Thymus (tissue), 11 donors: ENCODE results near the gene RAD23B. TPM values are rescaled to one million over a fixed set of nuclear protein-coding genes. Genes with fewer than 3 reads are reported as not detected.

Experiments used
- DNase-seq, 9 donors: peaks; one replicate each; pipeline ENCODE4 v3.0.0-alpha.2; 2013; ENCODE audit warnings: low spot score in 9 of 9, low read depth in 6 of 9, missing footprints in 1 of 9
- H3K27ac ChIP-seq, 2 donors: one replicate each; pipeline ENCODE4 v1.5.1; 2013; ENCODE audit warnings: control low read depth in 1 of 2, low read depth in 1 of 2, low read length in 1 of 2, mild to moderate bottlenecking in 1 of 2, moderate library complexity in 1 of 2
- H3K27me3 ChIP-seq, 2 donors: one replicate each; pipeline ENCODE4 v1.5.1; 2013; ENCODE audit warnings: low read length in 1 of 2; ENCODE audit not compliant: control insufficient read depth in 2 of 2, insufficient read depth in 1 of 2
- H3K36me3 ChIP-seq, 2 donors: one replicate each; pipeline ENCODE4 v1.5.1; 2013; ENCODE audit warnings: low read length in 1 of 2, mild to moderate bottlenecking in 1 of 2, moderate library complexity in 1 of 2; ENCODE audit not compliant: control insufficient read depth in 2 of 2, insufficient read depth in 2 of 2
- H3K4me1 ChIP-seq, 2 donors: one replicate each; pipeline ENCODE4 v1.5.1; 2013; ENCODE audit warnings: low read length in 2 of 2; ENCODE audit not compliant: control insufficient read depth in 2 of 2, insufficient read depth in 2 of 2
- H3K4me3 ChIP-seq, 2 donors: one replicate each; pipeline ENCODE4 v1.5.1; 2013; ENCODE audit warnings: low read length in 2 of 2, control low read depth in 1 of 2, mild to moderate bottlenecking in 1 of 2
- H3K9me3 ChIP-seq, 2 donors: one replicate each; pipeline ENCODE4 v1.5.1; 2013; ENCODE audit warnings: low read length in 1 of 2, mild to moderate bottlenecking in 1 of 2; ENCODE audit not compliant: control insufficient read depth in 2 of 2, insufficient read depth in 1 of 2
- WGBS: extraction: QIAGEN DNeasy Blood & Tissue Kit; methylation state at CpG from one replicate; pipeline ENCODE4 v1.1.7; 2013; 5-methylcytosine and 5-hydroxymethylcytosine counted together
- polyA plus RNA-seq: library from polyadenylated mRNA; stranded (reverse); fragments of 200-250 nt; gene quantifications from one replicate; pipeline ENCODE4 v1.2.3, GENCODE V29; 2013
- total RNA-seq: library from RNA; stranded (reverse); fragments of 120-200 nt; gene quantifications from one replicate; pipeline ENCODE4 v1.2.4, GENCODE V29; 2013
- donor health status: healthy.

Gene RAD23B
- total and polyA plus RNA-seq, 2 donors = 40.7 to 51.4 TPM

- H3K4me3 ChIP-seq = no peak overlapping the region
- DNase-seq = no peak
- H3K4me1 ChIP-seq = no peaks in the 10 kb centered on the region
- no peak overlapping the region for H3K27ac ChIP-seq
- H3K9me3 ChIP-seq = no peaks in the 10 kb centered on the region
- H3K36me3 ChIP-seq = no peaks in the 10 kb centered on the region
- WGBS = 46% methylated on average over 1 of the region's 1 CpG
- H3K27me3 ChIP-seq = peaks cover 0 to 2% of the 10 kb centered on the region in 2 donors
These were observed 9.0 kb upstream of the RAD23B start for GRCh38 chr9:107274096-107274495.

- DNase-seq = no peak
- Histone ChIP-seq H3K4me1 (no peaks in the 10 kb centered on the region), H3K9me3 (no peaks in the 10 kb centered on the region), H3K36me3 (no peaks in the 10 kb centered on the region), H3K27ac (no peak overlapping the region), H3K4me3 (no peak overlapping the region), H3K27me3 (peaks cover 0 to 2% of the 10 kb centered on the region in 2 donors)
- WGBS = 87% methylated on average over 4 of the region's 4 CpGs
These were observed 8.1 kb upstream of the RAD23B start for GRCh38 chr9:107274953-107275422.

GRCh38 chr9:107275530-107275929 is 7.5 kb upstream of the RAD23B start:
- no peak for DNase-seq
- Histone ChIP-seq H3K27ac (no peak overlapping the region), H3K36me3 (no peaks in the 10 kb centered on the region), H3K9me3 (no peaks in the 10 kb centered on the region), H3K4me3 (no peak overlapping the region), H3K4me1 (no peaks in the 10 kb centered on the region), H3K27me3 (peaks cover 0 to 1% of the 10 kb centered on the region in 2 donors)
- 96% methylated on average over 2 of the region's 2 CpGs for WGBS

- Histone ChIP-seq H3K27me3 (no peaks in the 10 kb centered on the region), H3K27ac (no peak overlapping the region), H3K36me3 (no peaks in the 10 kb centered on the region), H3K9me3 (no peaks in the 10 kb centered on the region), H3K4me3 (no peak overlapping the region), H3K4me1 (peaks cover 0 to 1% of the 10 kb centered on the region in 2 donors)
- 93% methylated on average over 5 of the region's 5 CpGs for WGBS
- DNase-seq = no peak
These were observed 5.9 kb upstream of the RAD23B start for GRCh38 chr9:107276966-107277710.

- Histone ChIP-seq H3K27me3 (no peaks in the 10 kb centered on the region), H3K36me3 (no peaks in the 10 kb centered on the region), H3K9me3 (no peaks in the 10 kb centered on the region), H3K4me3 (no peak overlapping the region), H3K4me1 (peaks cover 0 to 5% of the 10 kb centered on the region in 2 donors), H3K27ac (no peak overlapping the region)
- DNase-seq = no peak
- WGBS = 96% methylated on average over 5 of the region's 5 CpGs
These were observed 5.3 kb upstream of the RAD23B start for GRCh38 chr9:107277801-107278200.

GRCh38 chr9:107279086-107279485 is 4.0 kb upstream of the RAD23B start:
- no peak overlapping the region for H3K4me3 ChIP-seq

GRCh38 chr9:107280543-107280942 is 2.5 kb upstream of the RAD23B start:
- H3K4me1 ChIP-seq = peaks cover 3 to 5% of the 10 kb centered on the region in 2 donors
- H3K27me3 ChIP-seq = no peaks in the 10 kb centered on the region
- 95% methylated on average over 3 of the region's 3 CpGs for WGBS
- no peaks in the 10 kb centered on the region for H3K9me3 ChIP-seq
- H3K36me3 ChIP-seq = no peaks in the 10 kb centered on the region
- no peak overlapping the region for H3K27ac ChIP-seq
- H3K4me3 ChIP-seq = no peak overlapping the region
- DNase-seq = no peak

More at GRCh38 chr9:107279086-107279485, 4.0 kb upstream of the RAD23B start:
- H3K27ac ChIP-seq = no peak overlapping the region
- no peaks in the 10 kb centered on the region for H3K36me3 ChIP-seq
- no peak for DNase-seq
- H3K27me3 ChIP-seq = no peaks in the 10 kb centered on the region
- peaks cover 0 to 5% of the 10 kb centered on the region in 2 donors for H3K4me1 ChIP-seq
- 99% methylated on average over 7 of the region's 7 CpGs for WGBS
- no peaks in the 10 kb centered on the region for H3K9me3 ChIP-seq

GRCh38 chr9:107281184-107281583 is 1.9 kb upstream of the RAD23B start:
- WGBS = 36% methylated on average over 1 of the region's 1 CpG
- H3K9me3 ChIP-seq = no peaks in the 10 kb centered on the region
- no peaks in the 10 kb centered on the region for H3K36me3 ChIP-seq
- H3K27ac ChIP-seq = no peak overlapping the region
- DNase-seq = no peak
- H3K4me3 ChIP-seq = no peak overlapping the region
- peaks cover 3 to 7% of the 10 kb centered on the region in 2 donors for H3K4me1 ChIP-seq
- no peaks in the 10 kb centered on the region for H3K27me3 ChIP-seq

- peak overlapping the region; percentile 47 to 63 for H3K27ac ChIP-seq
- no peaks in the 10 kb centered on the region for H3K27me3 ChIP-seq
- no peaks in the 10 kb centered on the region for H3K9me3 ChIP-seq
- DNase-seq = peak in 1 of 9 donors; percentile 9
- peak overlapping the region; percentile 80 to 98 for H3K4me3 ChIP-seq
- 31% methylated on average over 13 of the region's 13 CpGs for WGBS
- H3K36me3 ChIP-seq = no peaks in the 10 kb centered on the region
- peaks cover 3 to 8% of the 10 kb centered on the region in 2 donors for H3K4me1 ChIP-seq
These were observed 984 bp upstream of the RAD23B start for GRCh38 chr9:107281922-107282667.
